HL-60 (cell line): ENCODE data around the gene FAM53B.

Source experiments
- DNase-seq, 2 experiments: peaks; one replicate each; pipeline ENCODE4 v3.0.0-alpha.2; 2010 to 2020; ENCODE audit warnings: low read depth in 1 of 2, low spot score in 1 of 2
- H3K27ac ChIP-seq: fragments of 250-450 bp; sonication (Bioruptor Pico); replicated peaks from 2 replicates; pipeline ENCODE4 v1.5.1; 2020; ENCODE audit warnings: mild to moderate bottlenecking, moderate library complexity
- H3K27me3 ChIP-seq: fragments of 250-450 bp; sonication (Bioruptor Pico); 2 replicates; pipeline ENCODE4 v1.5.1; 2021; ENCODE audit warnings: mild to moderate bottlenecking, moderate library complexity; ENCODE audit not compliant: insufficient read depth, poor library complexity, severe bottlenecking
- H3K4me3 ChIP-seq: replicated peaks from 2 replicates; pipeline ENCODE4 v1.5.1; 2011; ENCODE audit warnings: mild to moderate bottlenecking, control low read depth, low read length; ENCODE audit not compliant: insufficient read depth
- GABPA ChIP-seq: IDR thresholded peaks from 2 replicates; pipeline ENCODE4 v1.6.1; 2012; ENCODE audit warnings: low read depth
- POLR2AphosphoS5 ChIP-seq: IDR thresholded peaks from 2 replicates; pipeline ENCODE4 v1.6.1; 2012; ENCODE audit warnings: low read depth
- SPI1 ChIP-seq: IDR thresholded peaks from 2 replicates; pipeline ENCODE4 v1.6.1; 2012; ENCODE audit warnings: low read depth, mild to moderate bottlenecking, borderline replicate concordance
- TF ChIP-seq, protein P1 (sequence below): IDR thresholded peaks from one replicate; pipeline ENCODE4 v1.5.1; 2011; ENCODE audit warnings: low read length, control low read depth, inconsistent platforms; ENCODE audit not compliant: insufficient read depth
- TF ChIP-seq, protein P2 (sequence below): IDR thresholded peaks from 2 replicates; pipeline ENCODE4 v1.6.1; 2012; ENCODE audit warnings: low read depth; ENCODE audit not compliant: insufficient replicate concordance

The FAM53B gene

DNA sequence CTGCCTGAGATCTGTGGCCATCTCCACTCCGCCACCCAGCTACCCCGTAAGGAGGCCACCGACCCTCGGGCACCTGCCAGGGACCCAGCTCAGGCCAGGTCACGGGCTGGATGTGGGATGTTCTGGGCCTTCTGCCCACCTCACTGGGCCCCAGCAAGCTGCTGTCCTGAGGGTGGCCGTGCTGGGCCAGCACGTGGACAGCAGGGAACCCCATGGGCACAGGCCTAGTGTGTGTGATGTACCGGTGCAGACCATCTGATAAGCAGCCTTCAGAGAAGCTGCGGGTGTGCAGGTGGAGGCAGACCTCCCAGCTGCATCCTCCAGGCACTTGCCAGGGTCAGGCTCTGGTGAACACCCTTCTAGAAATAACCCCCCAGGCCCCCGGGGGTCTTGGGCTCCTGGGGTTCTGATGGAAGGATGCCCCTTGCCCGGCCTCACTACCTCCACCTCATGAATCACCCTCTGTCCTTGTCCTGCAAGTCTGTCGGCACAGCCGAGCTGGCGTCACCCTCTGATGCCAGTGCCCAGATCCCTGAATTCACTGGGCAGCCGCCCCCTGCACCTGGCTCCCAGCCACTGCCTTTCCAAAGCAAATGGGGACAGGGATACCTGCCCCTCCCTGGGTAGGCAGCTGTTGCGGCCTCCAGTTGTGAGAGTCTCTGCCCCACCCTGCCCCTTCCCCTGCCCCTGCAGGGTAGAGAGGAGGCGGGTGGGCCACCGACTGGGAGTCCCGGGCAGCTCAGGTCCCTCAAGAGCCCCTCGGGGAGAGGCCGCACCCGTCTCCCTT, 139.8 kb downstream of the FAM53B start:
- DNase-seq, result no peak
- H3K27me3 ChIP-seq, result no peaks in the 10 kb centered on the region
- H3K27ac ChIP-seq, result no peak overlapping the region
- TF ChIP-seq POLR2AphosphoS5 (no peak), GABPA (no peak), SPI1 (no peak)
- TF ChIP-seq, protein P1, sequence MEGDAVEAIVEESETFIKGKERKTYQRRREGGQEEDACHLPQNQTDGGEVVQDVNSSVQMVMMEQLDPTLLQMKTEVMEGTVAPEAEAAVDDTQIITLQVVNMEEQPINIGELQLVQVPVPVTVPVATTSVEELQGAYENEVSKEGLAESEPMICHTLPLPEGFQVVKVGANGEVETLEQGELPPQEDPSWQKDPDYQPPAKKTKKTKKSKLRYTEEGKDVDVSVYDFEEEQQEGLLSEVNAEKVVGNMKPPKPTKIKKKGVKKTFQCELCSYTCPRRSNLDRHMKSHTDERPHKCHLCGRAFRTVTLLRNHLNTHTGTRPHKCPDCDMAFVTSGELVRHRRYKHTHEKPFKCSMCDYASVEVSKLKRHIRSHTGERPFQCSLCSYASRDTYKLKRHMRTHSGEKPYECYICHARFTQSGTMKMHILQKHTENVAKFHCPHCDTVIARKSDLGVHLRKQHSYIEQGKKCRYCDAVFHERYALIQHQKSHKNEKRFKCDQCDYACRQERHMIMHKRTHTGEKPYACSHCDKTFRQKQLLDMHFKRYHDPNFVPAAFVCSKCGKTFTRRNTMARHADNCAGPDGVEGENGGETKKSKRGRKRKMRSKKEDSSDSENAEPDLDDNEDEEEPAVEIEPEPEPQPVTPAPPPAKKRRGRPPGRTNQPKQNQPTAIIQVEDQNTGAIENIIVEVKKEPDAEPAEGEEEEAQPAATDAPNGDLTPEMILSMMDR, result no peak
- TF ChIP-seq, protein P2, sequence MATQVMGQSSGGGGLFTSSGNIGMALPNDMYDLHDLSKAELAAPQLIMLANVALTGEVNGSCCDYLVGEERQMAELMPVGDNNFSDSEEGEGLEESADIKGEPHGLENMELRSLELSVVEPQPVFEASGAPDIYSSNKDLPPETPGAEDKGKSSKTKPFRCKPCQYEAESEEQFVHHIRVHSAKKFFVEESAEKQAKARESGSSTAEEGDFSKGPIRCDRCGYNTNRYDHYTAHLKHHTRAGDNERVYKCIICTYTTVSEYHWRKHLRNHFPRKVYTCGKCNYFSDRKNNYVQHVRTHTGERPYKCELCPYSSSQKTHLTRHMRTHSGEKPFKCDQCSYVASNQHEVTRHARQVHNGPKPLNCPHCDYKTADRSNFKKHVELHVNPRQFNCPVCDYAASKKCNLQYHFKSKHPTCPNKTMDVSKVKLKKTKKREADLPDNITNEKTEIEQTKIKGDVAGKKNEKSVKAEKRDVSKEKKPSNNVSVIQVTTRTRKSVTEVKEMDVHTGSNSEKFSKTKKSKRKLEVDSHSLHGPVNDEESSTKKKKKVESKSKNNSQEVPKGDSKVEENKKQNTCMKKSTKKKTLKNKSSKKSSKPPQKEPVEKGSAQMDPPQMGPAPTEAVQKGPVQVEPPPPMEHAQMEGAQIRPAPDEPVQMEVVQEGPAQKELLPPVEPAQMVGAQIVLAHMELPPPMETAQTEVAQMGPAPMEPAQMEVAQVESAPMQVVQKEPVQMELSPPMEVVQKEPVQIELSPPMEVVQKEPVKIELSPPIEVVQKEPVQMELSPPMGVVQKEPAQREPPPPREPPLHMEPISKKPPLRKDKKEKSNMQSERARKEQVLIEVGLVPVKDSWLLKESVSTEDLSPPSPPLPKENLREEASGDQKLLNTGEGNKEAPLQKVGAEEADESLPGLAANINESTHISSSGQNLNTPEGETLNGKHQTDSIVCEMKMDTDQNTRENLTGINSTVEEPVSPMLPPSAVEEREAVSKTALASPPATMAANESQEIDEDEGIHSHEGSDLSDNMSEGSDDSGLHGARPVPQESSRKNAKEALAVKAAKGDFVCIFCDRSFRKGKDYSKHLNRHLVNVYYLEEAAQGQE, result no peak
- H3K4me3 ChIP-seq, result no peak overlapping the region

- H3K27me3 ChIP-seq, result no peaks in the 10 kb centered on the region
- DNase-seq, result no peak
- no peak overlapping the region for H3K4me3 ChIP-seq
- no peak overlapping the region for H3K27ac ChIP-seq
- TF ChIP-seq POLR2AphosphoS5 (no peak), SPI1 (no peak), GABPA (no peak)
- TF ChIP-seq, protein P1, result no peak
- TF ChIP-seq, protein P2, result no peak
These were observed 140.6 kb downstream of the FAM53B start for GRCh38 chr10:124603376-124604213.

- Histone ChIP-seq H3K4me3 (no peak overlapping the region), H3K27me3 (no peaks in the 10 kb centered on the region), H3K27ac (no peak overlapping the region)
- no peak for TF ChIP-seq SPI1
- no peak for DNase-seq
These were observed 141.4 kb downstream of the FAM53B start for GRCh38 chr10:124602646-124603365.

GRCh38 chr10:124602121-124602561, 142.0 kb downstream of the FAM53B start:
- no peak overlapping the region for H3K27ac ChIP-seq
- TF ChIP-seq, protein P1, result no peak
- no peak for TF ChIP-seq SPI1
- TF ChIP-seq GABPA, result no peak
- TF ChIP-seq, protein P2, result no peak
- H3K27me3 ChIP-seq, result no peaks in the 10 kb centered on the region
- DNase-seq, result no peak
- no peak overlapping the region for H3K4me3 ChIP-seq
